Measurements from ENCODE around the gene TGFB2.

GRCh38 chr1:218474128-218474527, 129.0 kb downstream of the TGFB2 start:
- TF ChIP-seq RAD21 (IDR thresholded peaks at IDR 0.05; ENCODE audit: low read depth) (no peak), MAX (IDR thresholded peaks at IDR 0.05) (no peak), TCF12 (IDR thresholded peaks at IDR 0.05; ENCODE audit: low read depth) (no peak), FOXM1 (IDR thresholded peaks at IDR 0.05; ENCODE audit: borderline replicate concordance, low read depth) (no peak), CEBPB (IDR thresholded peaks at IDR 0.05) (no peak)

Data from Ishikawa (cell line).